Endothelial cell of umbilical vein (primary cell): ENCODE results near the gene ZFP62. TPM values are rescaled to one million over a fixed set of nuclear protein-coding genes. Genes with fewer than 3 reads are reported as not detected.

Source experiments
- BruUV-seq: library from RNA; stranded (reverse); fragments of 400-500 nt; replicated peaks from 2 replicates; lab custom pipeline; 2021; lab: Mats Ljungman, UMichigan
- CTCF ChIA-PET: fragments of 300-600, 350-600 bp; sonication (Branson Sonifier 250); formaldehyde crosslinking; loops from one replicate; lab custom pipeline; 2021; ENCODE audit warnings: antibody characterized with exemption, inconsistent platforms; lab: Charles Lee
- POLR2A ChIA-PET: fragments of 300-600, 350-600 bp; sonication (Branson Sonifier 250); formaldehyde crosslinking; loops from one replicate; lab custom pipeline; 2021; ENCODE audit warnings: antibody characterized with exemption, inconsistent platforms; lab: Charles Lee
- DNase-seq: peaks from one replicate; pipeline ENCODE4 v3.0.0-alpha.2; 2011; ENCODE audit warnings: low read depth, low spot score
- FAIRE-seq: peaks from 2 replicates; lab custom pipeline; 2011; peaks lifted over from hg19 to GRCh38; lab: Jason Lieb, UNC
- H2AFZ ChIP-seq: 2 replicates; pipeline ENCODE4 v1.6.0; 2012; ENCODE audit warnings: low read depth, low read length, control low read depth, inconsistent platforms
- H3K27ac ChIP-seq: 2 replicates; pipeline ENCODE4 v1.5.1; 2011; ENCODE audit warnings: low read depth, mild to moderate bottlenecking, control low read depth, low read length, moderate library complexity; ENCODE audit not compliant: insufficient read depth
- H3K27me3 ChIP-seq, 2 experiments: 2 replicates each; pipeline versions ENCODE4 v1.6.0 to v1.6.1; 2011; ENCODE audit warnings: low read length in 2 of 2, mixed read lengths in 1 of 2; ENCODE audit not compliant: control insufficient read depth in 2 of 2, insufficient read depth in 2 of 2
- H3K36me3 ChIP-seq, 2 experiments: 2 replicates in 1 of 2; 3 replicates in 1 of 2; pipeline ENCODE4 v1.5.1; 2011; ENCODE audit warnings: low read length in 2 of 2, mild to moderate bottlenecking in 1 of 2, moderate library complexity in 1 of 2; ENCODE audit not compliant: control insufficient read depth in 2 of 2, insufficient read depth in 2 of 2; ENCODE audit errors: extremely low read depth in 1 of 2
- H3K4me1 ChIP-seq: 3 replicates; pipeline ENCODE4 v1.5.1; 2011; ENCODE audit warnings: mild to moderate bottlenecking, low read length; ENCODE audit not compliant: control insufficient read depth, insufficient read depth; ENCODE audit errors: extremely low read depth
- H3K4me2 ChIP-seq: 2 replicates; pipeline ENCODE4 v1.6.1; 2011; ENCODE audit warnings: low read length, control low read depth, mixed read lengths; ENCODE audit not compliant: insufficient read depth
- H3K4me3 ChIP-seq, 3 experiments: fragments of 200-600 bp in 1 of 3; sonication (generic), shearing (Covaris generic) in 1 of 3; replicated peaks in 1 of 3; 2 replicates each; pipeline ENCODE4 v1.5.1; 2011 to 2016; ENCODE audit warnings: control low read depth in 3 of 3, low read length in 3 of 3, mild to moderate bottlenecking in 2 of 3, inconsistent platforms in 1 of 3, low read depth in 1 of 3, moderate library complexity in 1 of 3; ENCODE audit not compliant: insufficient read depth in 1 of 3
- H3K79me2 ChIP-seq: 2 replicates; pipeline ENCODE4 v1.6.0; 2012; ENCODE audit warnings: low read length, inconsistent platforms; ENCODE audit not compliant: control insufficient read depth, insufficient read depth
- H3K9ac ChIP-seq: replicated peaks from 2 replicates; pipeline ENCODE3; 2011; ENCODE audit warnings: low read length, control low read depth; ENCODE audit not compliant: insufficient read depth; ENCODE audit errors: extremely low read depth
- H3K9me1 ChIP-seq: replicated peaks from 3 replicates; pipeline ENCODE4 v1.6.0; 2011; ENCODE audit warnings: mild to moderate bottlenecking, low read length; ENCODE audit not compliant: control insufficient read depth, insufficient read depth; ENCODE audit errors: extremely low read depth
- H3K9me3 ChIP-seq: replicated peaks from 2 replicates; pipeline ENCODE4 v1.5.1; 2012; ENCODE audit warnings: low read length, inconsistent platforms; ENCODE audit not compliant: control insufficient read depth, insufficient read depth
- H4K20me1 ChIP-seq: replicated peaks from 2 replicates; pipeline ENCODE3; 2011; ENCODE audit warnings: mild to moderate bottlenecking, low read length; ENCODE audit not compliant: control insufficient read depth, insufficient read depth; ENCODE audit errors: extremely low read depth
- CTCF ChIP-seq, 2 donors: IDR thresholded peaks; 1 replicate in 1 of 2; 2 replicates in 1 of 2; pipeline ENCODE4 v1.5.1; 2011; ENCODE audit warnings: low read length in 2 of 2, mild to moderate bottlenecking in 2 of 2, moderate library complexity in 2 of 2, control low read depth in 1 of 2, inconsistent platforms in 1 of 2, low read depth in 1 of 2; ENCODE audit not compliant: insufficient read depth in 1 of 2; ENCODE audit errors: extremely low read depth in 1 of 2
- FOS ChIP-seq: IDR thresholded peaks from 2 replicates; pipeline ENCODE4 v1.6.1; 2011; ENCODE audit warnings: mild to moderate bottlenecking, low read length, moderate library complexity, borderline replicate concordance; ENCODE audit not compliant: insufficient read depth
- JUN ChIP-seq: IDR thresholded peaks from 2 replicates; pipeline ENCODE4 v1.6.1; 2011; ENCODE audit warnings: borderline replicate concordance, low read depth; ENCODE audit not compliant: insufficient read length, insufficient read depth
- MAX ChIP-seq: IDR thresholded peaks from 2 replicates; pipeline ENCODE4 v1.6.1; 2011; ENCODE audit not compliant: insufficient read depth, insufficient read length
- MYC ChIP-seq: IDR thresholded peaks from one replicate; pipeline ENCODE4 v1.6.1; 2011; ENCODE audit warnings: mild to moderate bottlenecking, low read depth, low read length
- POLR2AphosphoS5 ChIP-seq: IDR thresholded peaks from 2 replicates; pipeline ENCODE4 v1.6.1; 2012; ENCODE audit warnings: low read depth, mild to moderate bottlenecking, control low read depth, low read length, moderate library complexity; ENCODE audit not compliant: insufficient read depth
- dilution Hi-C: fragments of 300-500 bp; cut with MboI; formaldehyde crosslinking; loops from one replicate; pipeline ENCODE4 v1.15.0; 2019; ENCODE audit warnings: low sequenced_read_pairs; ENCODE audit not compliant: extremely low pct_ligation_motif_present
- intact Hi-C: fragments of 100-400 bp; cut with micrococcal nuclease; formaldehyde crosslinking; loops from one replicate; pipeline ENCODE4 v1.10.0; 2022
- polyA plus RNA-seq, 4 experiments: library from polyadenylated mRNA; depleted of rRNA in 3 of 4; stranded (reverse) in 3 of 4; unstranded in 1 of 4; fragments of >200 nt; gene quantifications; 2 replicates each; pipeline versions ENCODE4 v1.2.1 to v1.2.3, GENCODE V29; 2011 to 2012; ENCODE audit warnings: missing spikeins in 1 of 4
- total RNA-seq: library from RNA; stranded (reverse); gene quantifications from 2 replicates; pipeline ENCODE4 v1.2.3, GENCODE V29; 2021

Gene ZFP62
- total and polyA plus RNA-seq, 2 donors (not counting 3 experiments of a cell fraction or from before 2014, with no cell fraction given) = 3.7 to 19.7 TPM

- ChIA-PET CTCF (no interaction called here), POLR2A (no interaction called here)
- TF ChIP-seq JUN (no peak), FOS (no peak)
- FAIRE-seq (no peak), DNase-seq (no peak)
- H3K4me2 ChIP-seq = no peak overlapping the region
- H3K79me2 ChIP-seq = no peaks in the 10 kb centered on the region
- H3K27me3 ChIP-seq = no peaks in the 10 kb centered on the region
- dilution Hi-C loops (no loop called here), intact Hi-C loops (no loop called here)
- no peaks in the 10 kb centered on the region for H3K9me1 ChIP-seq
- no peaks in the 10 kb centered on the region for H3K4me1 ChIP-seq
- no peaks in the 10 kb centered on the region for H3K9me3 ChIP-seq
- no peaks in the 10 kb centered on the region for H4K20me1 ChIP-seq
- H3K9ac ChIP-seq = no peak overlapping the region
- H3K4me3 ChIP-seq = no peak overlapping the region
- no TSS peak for BruUV-seq
- no peak overlapping the region for H2AFZ ChIP-seq
- H3K27ac ChIP-seq = no peak overlapping the region
- H3K36me3 ChIP-seq = no peaks in the 10 kb centered on the region
Observed at GRCh38 chr5:180901319-180902009, 40.4 kb upstream of the ZFP62 start.

- CTCF ChIA-PET = interaction anchor here (0.8 kb wide), 1 partner anchor 116 kb away, joined by 4 read pairs; no protein-coding TSS in a partner anchor
- dilution Hi-C loops = no loop called here
- POLR2A ChIA-PET = no interaction called here
- Histone ChIP-seq H3K4me1 (no peaks in the 10 kb centered on the region), H3K9me1 (no peaks in the 10 kb centered on the region), H3K79me2 (no peaks in the 10 kb centered on the region), H4K20me1 (no peaks in the 10 kb centered on the region), H3K36me3 (no peaks in the 10 kb centered on the region), H3K4me3 (no peak overlapping the region), H2AFZ (no peak overlapping the region), H3K9ac (no peak overlapping the region), H3K4me2 (no peak overlapping the region), H3K27me3 (no peaks in the 10 kb centered on the region), H3K9me3 (no peaks in the 10 kb centered on the region), H3K27ac (no peak overlapping the region)
- intact Hi-C loops = no loop called here
- TF ChIP-seq MAX = no peak
- no peak for TF ChIP-seq MYC
- TF ChIP-seq JUN = no peak
- no peak for TF ChIP-seq CTCF (IDR thresholded peaks at IDR 0.05; ENCODE audit: extremely low read depth in 1 of 2, insufficient read depth in 1 of 2, low read depth in 1 of 2, low read length in 2 of 2)
- no peak for TF ChIP-seq POLR2AphosphoS5
- no TSS peak for BruUV-seq
- DNase-seq (no peak), FAIRE-seq (no peak)
Observed at GRCh38 chr5:180900178-180900577, 39.1 kb upstream of the ZFP62 start.
